ENCODE data around the gene MMUT.

DNA sequence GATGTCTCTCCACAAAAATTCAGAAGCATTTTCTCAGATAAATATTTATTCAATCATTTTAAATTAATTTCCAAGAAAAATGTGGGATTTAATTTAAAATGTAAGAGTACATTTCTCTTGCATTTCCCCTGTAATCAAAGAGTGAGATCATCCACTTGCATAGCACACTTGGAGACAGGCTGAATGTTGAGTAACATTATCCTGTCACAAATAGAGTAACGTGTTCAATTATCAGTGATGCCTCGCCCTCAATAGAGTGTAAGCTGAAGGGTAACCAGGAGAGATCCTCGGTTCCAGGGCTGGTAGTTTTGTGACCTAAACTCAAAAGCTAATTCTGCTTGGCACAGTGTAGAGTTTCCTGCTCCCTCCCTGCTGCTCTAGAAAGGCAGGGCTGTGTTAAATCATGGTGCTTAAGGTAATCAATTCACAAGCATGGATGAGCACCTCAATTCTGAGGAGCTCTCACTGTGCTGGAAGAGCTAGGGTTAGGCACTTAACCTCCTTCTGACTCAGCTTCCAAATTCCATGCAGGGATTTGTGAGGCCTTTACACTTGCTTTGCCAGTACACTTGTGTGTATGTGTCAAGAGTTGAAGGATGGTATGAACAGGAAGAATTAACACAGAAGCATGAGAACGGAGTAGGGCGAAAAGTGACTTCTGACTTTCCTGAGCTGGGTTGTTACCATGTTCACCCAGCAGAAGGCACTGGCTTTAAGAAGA, 56.6 kb downstream of the MMUT start:
- TF ChIP-seq, protein P1, sequence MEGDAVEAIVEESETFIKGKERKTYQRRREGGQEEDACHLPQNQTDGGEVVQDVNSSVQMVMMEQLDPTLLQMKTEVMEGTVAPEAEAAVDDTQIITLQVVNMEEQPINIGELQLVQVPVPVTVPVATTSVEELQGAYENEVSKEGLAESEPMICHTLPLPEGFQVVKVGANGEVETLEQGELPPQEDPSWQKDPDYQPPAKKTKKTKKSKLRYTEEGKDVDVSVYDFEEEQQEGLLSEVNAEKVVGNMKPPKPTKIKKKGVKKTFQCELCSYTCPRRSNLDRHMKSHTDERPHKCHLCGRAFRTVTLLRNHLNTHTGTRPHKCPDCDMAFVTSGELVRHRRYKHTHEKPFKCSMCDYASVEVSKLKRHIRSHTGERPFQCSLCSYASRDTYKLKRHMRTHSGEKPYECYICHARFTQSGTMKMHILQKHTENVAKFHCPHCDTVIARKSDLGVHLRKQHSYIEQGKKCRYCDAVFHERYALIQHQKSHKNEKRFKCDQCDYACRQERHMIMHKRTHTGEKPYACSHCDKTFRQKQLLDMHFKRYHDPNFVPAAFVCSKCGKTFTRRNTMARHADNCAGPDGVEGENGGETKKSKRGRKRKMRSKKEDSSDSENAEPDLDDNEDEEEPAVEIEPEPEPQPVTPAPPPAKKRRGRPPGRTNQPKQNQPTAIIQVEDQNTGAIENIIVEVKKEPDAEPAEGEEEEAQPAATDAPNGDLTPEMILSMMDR (IDR thresholded peaks at IDR 0.05), result no peak
- TF ChIP-seq EP300 (IDR thresholded peaks at IDR 0.05; ENCODE audit: low read depth), result no peak
- no peak for TF ChIP-seq POLR2AphosphoS5 (IDR thresholded peaks at IDR 0.05)

Measured in transverse colon (tissue), 4 donors.